Esophagus muscularis mucosa (tissue), 4 donors: ENCODE results near the gene GABARAPL1.
"Not testable (repeated sequence)": the region's sequence is repeated elsewhere in the genome, so short reads cannot be mapped to it uniquely, and the experiment has no call there.

Experiments
- CTCF ChIP-seq, 3 experiments: fragments of 200-600 bp in 2 of 3; fragments of 450-650 bp in 1 of 3; sonication (generic) in 2 of 3; IDR thresholded peaks; one replicate each; pipeline ENCODE4 v1.5.1; 2017 to 2019; ENCODE audit warnings: antibody characterized with exemption in 3 of 3, mild to moderate bottlenecking in 2 of 3, moderate library complexity in 1 of 3
- EP300 ChIP-seq: sonication (generic); formaldehyde crosslinking; IDR thresholded peaks from one replicate; pipeline ENCODE4 v1.6.1; 2017; ENCODE audit warnings: antibody characterized with exemption
- POLR2A ChIP-seq: fragments of 450-650 bp; IDR thresholded peaks from one replicate; pipeline ENCODE4 v1.6.1; 2017; ENCODE audit warnings: antibody characterized with exemption, moderate library complexity, mild to moderate bottlenecking, low read depth
- POLR2AphosphoS5 ChIP-seq, 2 donors: sonication (generic); formaldehyde crosslinking; IDR thresholded peaks; one replicate each; pipeline ENCODE4 v1.6.1; 2017; ENCODE audit warnings: antibody characterized with exemption in 2 of 2

DNA sequence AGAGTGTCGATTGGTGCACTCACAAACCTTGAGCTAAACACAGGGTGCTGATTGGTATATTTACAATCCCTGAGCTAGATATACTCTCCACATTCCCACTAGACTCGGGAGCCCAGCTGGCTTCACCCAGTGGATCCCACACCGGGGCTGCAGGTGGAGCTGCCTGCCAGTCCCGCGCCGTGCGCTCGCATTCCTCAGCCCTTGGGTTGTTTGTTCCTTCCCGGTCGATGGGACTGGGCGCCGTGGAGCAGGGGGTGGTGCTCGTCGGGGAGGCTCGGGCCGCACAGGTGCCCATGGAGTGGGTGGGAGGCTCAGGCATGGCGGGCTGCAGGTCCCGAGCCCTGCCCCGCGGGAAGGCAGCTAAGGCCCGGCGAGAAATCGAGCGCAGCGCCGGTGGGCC lies 12.7 kb downstream of the GABARAPL1 start:
- TF ChIP-seq CTCF (IDR thresholded peaks at IDR 0.05); POLR2A; EP300: not testable (repeated sequence)
- peak in 1 of 2 donors; percentile 53 for TF ChIP-seq POLR2AphosphoS5 (IDR thresholded peaks at IDR 0.05)
